ENCODE data around the gene INCA1. TPM values are rescaled to one million over a fixed set of nuclear protein-coding genes. Genes with fewer than 3 reads are reported as not detected.
A peak's percentile ranks its signal among the peaks of the same experiment; 100 is the strongest.

Gene INCA1
- total RNA-seq, 1 experiment from 2014 or later = 1.3 TPM

GRCh38 chr17:5014357-5014756 is 17.0 kb upstream of the INCA1 start:
- no CpG with 5 or more reads among the region's 4 CpGs for WGBS (ENCODE audit: extremely low coverage, insufficient read length, low lambda C conversion rate)
- TF ChIP-seq CTCF (conservative IDR thresholded peaks at IDR 0.05) = no peak
- H3K36me3 Mint-ChIP-seq (ENCODE audit: insufficient read depth in 1 of 3, low read depth in 3 of 3) = peaks cover 26 to 79% (median 71%) of the 10 kb centered on the region in 3 experiments; a peak in 6 of 7 replicates

More at GRCh38 chr17:5014357-5014756, 17.0 kb upstream of the INCA1 start:
- Mint-ChIP-seq H3K4me3 (no peak overlapping the region), H3K4me1 (no peaks in the 10 kb centered on the region), H3K27me3 (ENCODE audit: low read depth) (no peaks in the 10 kb centered on the region), H3K9me3 (no peaks in the 10 kb centered on the region; a peak in 1 of 5 replicates), H3K27ac (peak overlapping the region in 1 of 3 experiments; percentile 49; a peak in 1 of 7 replicates)
- H2AFZ ChIP-seq (ENCODE audit: low read length) = no peak overlapping the region
- no peak overlapping the region for H3T11ph ChIP-seq (ENCODE audit: low read length)
- H3K9ac ChIP-seq (ENCODE audit: extremely low read depth, insufficient read length, low read length) = no peak overlapping the region
- no peak for DNase-seq
- no peak overlapping the region for H3K27ac ChIP-seq (ENCODE audit: insufficient read length, low read depth, low read length)
- H3K56ac ChIP-seq (ENCODE audit: insufficient read length, low read depth, low read length) = no peak overlapping the region
- no peak overlapping the region for H4K91ac ChIP-seq (ENCODE audit: insufficient read length, low read depth, low read length)
- no peak overlapping the region for H2BK15ac ChIP-seq (ENCODE audit: low read depth, low read length)
- no peak overlapping the region for H3K4ac ChIP-seq (ENCODE audit: low read depth, low read length)
- no peak overlapping the region for H3K4me2 ChIP-seq (ENCODE audit: insufficient read depth, insufficient read length, low read length)
- no peaks in the 10 kb centered on the region for H4K20me1 ChIP-seq (ENCODE audit: control insufficient read depth, insufficient read depth, insufficient read length)
- H2BK20ac ChIP-seq (ENCODE audit: low read depth, low read length, poor library complexity, severe bottlenecking) = no peak overlapping the region
- no peak overlapping the region for H3K23ac ChIP-seq (ENCODE audit: insufficient read length, low read depth, low read length)
- H4K5ac ChIP-seq (ENCODE audit: insufficient read length, low read depth, low read length) = no peak overlapping the region
- no peak overlapping the region for H2BK12ac ChIP-seq (ENCODE audit: insufficient read length, low read depth, low read length)
- H2AK5ac ChIP-seq (ENCODE audit: insufficient read length, low read length) = no peak overlapping the region
- no peak overlapping the region for H2BK5ac ChIP-seq (ENCODE audit: insufficient read length, low read length)
- H2BK120ac ChIP-seq (ENCODE audit: low read depth, low read length, poor library complexity, severe bottlenecking) = no peak overlapping the region
- H3K79me1 ChIP-seq (ENCODE audit: insufficient read depth, low read depth, low read length, poor library complexity, severe bottlenecking) = no peaks in the 10 kb centered on the region
- H3K9me3 ChIP-seq (ENCODE audit: control insufficient read depth, low read depth, low read length) = no peaks in the 10 kb centered on the region
- no peaks in the 10 kb centered on the region for H3K4me1 ChIP-seq (ENCODE audit: insufficient read depth, low read length)
- H4K8ac ChIP-seq (replicated peaks; ENCODE audit: insufficient read length, low read depth, low read length) = no peak overlapping the region
- no peak overlapping the region for H3K18ac ChIP-seq (ENCODE audit: insufficient read length, low read depth, low read length)
- no peaks in the 10 kb centered on the region for H3K23me2 ChIP-seq (ENCODE audit: insufficient read length, low read depth, low read length, poor library complexity, severe bottlenecking)
- H3K14ac ChIP-seq (ENCODE audit: insufficient read depth, low read length) = no peak overlapping the region
- no peaks in the 10 kb centered on the region for H3K27me3 ChIP-seq (ENCODE audit: insufficient read depth, low read length)
- H3K79me2 ChIP-seq (ENCODE audit: insufficient read depth, low read length) = no peaks in the 10 kb centered on the region

All from H9 (cell line).